Brain microvascular endothelial cell (primary cell): ENCODE measurements around the gene EDDM13.

Experiments used
- DNase-seq: peaks from one replicate; pipeline ENCODE4 v3.0.0-alpha.2; 2020
- H3K27ac ChIP-seq: fragments of 250-450 bp; sonication (Bioruptor Pico); 2 replicates; pipeline ENCODE4 v1.5.1; 2020; ENCODE audit warnings: mild to moderate bottlenecking, moderate library complexity
- H3K27me3 ChIP-seq: fragments of 250-450 bp; sonication (Bioruptor Pico); replicated peaks from 2 replicates; pipeline ENCODE4 v1.5.1; 2020; ENCODE audit warnings: mild to moderate bottlenecking
- H3K36me3 ChIP-seq: fragments of 250-450 bp; sonication (Bioruptor Pico); replicated peaks from 2 replicates; pipeline ENCODE4 v1.5.1; 2020; ENCODE audit warnings: mild to moderate bottlenecking
- H3K4me3 ChIP-seq: 2 replicates; pipeline ENCODE4 v1.5.1; 2011; ENCODE audit warnings: low read depth, mild to moderate bottlenecking, control low read depth, low read length, moderate library complexity
- CTCF ChIP-seq: IDR thresholded peaks from 2 replicates; pipeline ENCODE4 v1.5.1; 2011; ENCODE audit warnings: low read depth, mild to moderate bottlenecking, moderate library complexity, low read length, control low read depth, inconsistent platforms; ENCODE audit errors: missing control alignments
- in situ Hi-C: cut with HindIII; loops from 2 replicates; pipeline ENCODE4 v1.10.0; 2017; ENCODE audit warnings: low sequenced_read_pairs, low pct_ligation_motif_present

Gene EDDM13

GRCh38 chr19:56284746-56285145, 12.2 kb downstream of the EDDM13 start:
- no peak overlapping the region for H3K4me3 ChIP-seq
- in situ Hi-C loops, result no loop called here
- H3K27me3 ChIP-seq, result no peaks in the 10 kb centered on the region
- no peaks in the 10 kb centered on the region for H3K36me3 ChIP-seq
- no peak overlapping the region for H3K27ac ChIP-seq
- no peak for TF ChIP-seq CTCF
- DNase-seq, result no peak

GRCh38 chr19:56290104-56290503, 17.6 kb downstream of the EDDM13 start:
- in situ Hi-C loops, result no loop called here
- Histone ChIP-seq H3K4me3 (no peak overlapping the region), H3K27me3 (no peaks in the 10 kb centered on the region), H3K36me3 (no peaks in the 10 kb centered on the region), H3K27ac (no peak overlapping the region)
- TF ChIP-seq CTCF, result no peak
- no peak for DNase-seq

GRCh38 chr19:56291867-56292266, 19.3 kb downstream of the EDDM13 start:
- no peak for DNase-seq
- Histone ChIP-seq H3K4me3 (no peak overlapping the region), H3K27ac (no peak overlapping the region), H3K27me3 (no peaks in the 10 kb centered on the region), H3K36me3 (no peaks in the 10 kb centered on the region)
- no peak for TF ChIP-seq CTCF
- in situ Hi-C loops, result no loop called here

GRCh38 chr19:56294549-56294948, 22.0 kb downstream of the EDDM13 start:
- no peak overlapping the region for H3K27ac ChIP-seq
- H3K4me3 ChIP-seq, result no peak overlapping the region
- no peak for TF ChIP-seq CTCF
- H3K36me3 ChIP-seq, result no peaks in the 10 kb centered on the region
- H3K27me3 ChIP-seq, result no peaks in the 10 kb centered on the region
- in situ Hi-C loops, result no loop called here
- DNase-seq, result peak; percentile 36

- Histone ChIP-seq H3K4me3 (no peak overlapping the region), H3K27ac (no peak overlapping the region), H3K27me3 (no peaks in the 10 kb centered on the region), H3K36me3 (no peaks in the 10 kb centered on the region)
- TF ChIP-seq CTCF, result no peak
- in situ Hi-C loops, result no loop called here
- DNase-seq, result no peak
These were observed 23.2 kb downstream of the EDDM13 start for GRCh38 chr19:56295531-56296455.
